OCI-LY7 (cell line): Measurements from ENCODE around the gene PARD3. TPM values are rescaled to one million over a fixed set of nuclear protein-coding genes. Genes with fewer than 3 reads are reported as not detected.

ENCODE experiments used
- BruUV-seq: library from RNA; stranded (reverse); fragments of 400-500 nt; replicated peaks from 2 replicates; lab custom pipeline; 2021; lab: Mats Ljungman, UMichigan
- CTCF ChIA-PET: fragments of 300-600 bp; sonication (Branson Sonifier 250); formaldehyde crosslinking; loops from one replicate; lab custom pipeline; 2022; ENCODE audit warnings: antibody characterized with exemption; ENCODE audit not compliant: unreplicated experiment; lab: Charles Lee
- POLR2A ChIA-PET: fragments of 300-600 bp; sonication (Branson Sonifier 250); formaldehyde crosslinking; loops from one replicate; lab custom pipeline; 2022; ENCODE audit warnings: antibody characterized with exemption; lab: Charles Lee
- DNase-seq: peaks from one replicate; pipeline ENCODE4 v3.0.0-alpha.2; 2015; ENCODE audit warnings: low spot score
- H2AFZ ChIP-seq: fragments of 200-600 bp; sonication (generic), shearing (Covaris generic); 2 replicates; pipeline ENCODE4 v1.6.1; 2014; ENCODE audit warnings: mild to moderate bottlenecking, antibody characterized with exemption, low read length, moderate library complexity
- H3K27ac ChIP-seq: fragments of 200-600 bp; sonication (generic); 2 replicates; pipeline ENCODE4 v1.5.1; 2014; ENCODE audit warnings: mixed run types, low read depth, mild to moderate bottlenecking, moderate library complexity, low read length, inconsistent platforms; ENCODE audit not compliant: poor library complexity, severe bottlenecking
- H3K36me3 ChIP-seq: fragments of 200-600 bp; sonication (generic); 2 replicates; pipeline ENCODE4 v1.6.1; 2014; ENCODE audit warnings: mild to moderate bottlenecking, antibody characterized with exemption, low read length, moderate library complexity, mixed read lengths; ENCODE audit not compliant: insufficient read depth
- H3K4me1 ChIP-seq: fragments of 200-600 bp; sonication (generic); 2 replicates; pipeline ENCODE4 v1.5.1; 2014; ENCODE audit warnings: mild to moderate bottlenecking, low read length; ENCODE audit not compliant: insufficient read depth, poor library complexity, severe bottlenecking
- H3K4me2 ChIP-seq: fragments of 200-600 bp; sonication (generic); 2 replicates; pipeline ENCODE4 v1.6.1; 2014; ENCODE audit warnings: mild to moderate bottlenecking, low read length
- H3K4me3 ChIP-seq: fragments of 200-600 bp; sonication (generic); 2 replicates; pipeline ENCODE4 v1.5.1; 2014; ENCODE audit warnings: mild to moderate bottlenecking, low read depth, low read length; ENCODE audit not compliant: poor library complexity, severe bottlenecking
- H3K79me2 ChIP-seq: fragments of 200-600 bp; sonication (generic); 2 replicates; pipeline ENCODE4 v1.6.1; 2016; ENCODE audit warnings: low read depth, mild to moderate bottlenecking, low read length, moderate library complexity, mixed read lengths; ENCODE audit not compliant: insufficient read depth
- H3K9me2 ChIP-seq: fragments of 200-600 bp; sonication (generic); 2 replicates; pipeline ENCODE4 v1.6.1; 2016; ENCODE audit warnings: mild to moderate bottlenecking, low read length, mixed read lengths; ENCODE audit not compliant: insufficient read depth
- H3K9me3 ChIP-seq: fragments of 200-600 bp; sonication (generic); 2 replicates; pipeline ENCODE4 v1.6.1; 2014; ENCODE audit warnings: mild to moderate bottlenecking, mixed run types, low read length, mixed read lengths
- H4K20me1 ChIP-seq: fragments of 200-600 bp; sonication (generic); 2 replicates; pipeline ENCODE4 v1.6.1; 2014; ENCODE audit warnings: mild to moderate bottlenecking, antibody characterized with exemption, low read length, moderate library complexity, mixed read lengths; ENCODE audit not compliant: insufficient read depth
- EZH2phosphoT487 ChIP-seq: fragments of 200-600 bp; sonication (generic); IDR thresholded peaks from 2 replicates; pipeline ENCODE4 v1.6.1; 2018; ENCODE audit warnings: low read depth, borderline replicate concordance, mild to moderate bottlenecking, mixed run types, antibody characterized with exemption, low read length, moderate library complexity, mixed read lengths
- intact Hi-C: fragments of 100-400 bp; cut with micrococcal nuclease; formaldehyde crosslinking; loops from one replicate; pipeline ENCODE4 v1.10.0; 2022; ENCODE audit not compliant: unreplicated experiment
- total RNA-seq, 2 experiments: library from RNA; depleted of rRNA in 1 of 2; stranded (reverse); fragments of >200 nt in 1 of 2; shearing (Covaris generic) in 1 of 2; gene quantifications; 2 replicates each; pipeline ENCODE4 v1.2.3, GENCODE V29; 2014 to 2022
- TF ChIP-seq, protein P1 (sequence below): fragments of 200-600 bp; sonication (generic); conservative IDR thresholded peaks from 2 replicates; pipeline ENCODE4 v1.5.1; 2014; ENCODE audit warnings: mild to moderate bottlenecking, antibody characterized with exemption, low read length, moderate library complexity, mixed read lengths

PARD3 gene
- total RNA-seq, 2 experiments from 2014 or later, result not detected

DNA sequence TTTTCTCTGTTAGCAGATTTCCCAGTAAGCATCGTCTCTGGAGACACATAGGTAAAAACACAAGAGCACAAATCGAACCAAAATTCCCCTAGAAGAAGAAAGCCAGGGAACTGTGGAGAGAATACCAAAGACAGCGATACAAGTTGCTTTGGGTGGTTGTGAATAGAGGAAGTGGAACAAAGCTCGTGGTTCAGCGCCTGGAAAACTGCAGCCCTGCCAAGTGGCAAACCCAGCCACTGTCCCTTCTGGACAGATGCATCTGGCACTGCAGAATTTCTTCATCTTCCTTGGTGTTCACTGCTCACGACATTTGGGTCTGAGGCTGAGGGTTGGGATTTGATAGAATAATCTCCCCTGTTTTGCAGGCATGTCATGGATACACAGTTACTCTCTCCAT is 733.8 kb downstream of the PARD3 start:
- Histone ChIP-seq H4K20me1 (no peaks in the 10 kb centered on the region), H3K4me3 (no peak overlapping the region), H3K4me2 (no peak overlapping the region), H3K36me3 (no peaks in the 10 kb centered on the region), H3K27ac (no peak overlapping the region), H2AFZ (no peak overlapping the region), H3K9me3 (no peaks in the 10 kb centered on the region), H3K4me1 (no peaks in the 10 kb centered on the region), H3K79me2 (no peaks in the 10 kb centered on the region), H3K9me2 (no peaks in the 10 kb centered on the region)
- TF ChIP-seq, protein P1, sequence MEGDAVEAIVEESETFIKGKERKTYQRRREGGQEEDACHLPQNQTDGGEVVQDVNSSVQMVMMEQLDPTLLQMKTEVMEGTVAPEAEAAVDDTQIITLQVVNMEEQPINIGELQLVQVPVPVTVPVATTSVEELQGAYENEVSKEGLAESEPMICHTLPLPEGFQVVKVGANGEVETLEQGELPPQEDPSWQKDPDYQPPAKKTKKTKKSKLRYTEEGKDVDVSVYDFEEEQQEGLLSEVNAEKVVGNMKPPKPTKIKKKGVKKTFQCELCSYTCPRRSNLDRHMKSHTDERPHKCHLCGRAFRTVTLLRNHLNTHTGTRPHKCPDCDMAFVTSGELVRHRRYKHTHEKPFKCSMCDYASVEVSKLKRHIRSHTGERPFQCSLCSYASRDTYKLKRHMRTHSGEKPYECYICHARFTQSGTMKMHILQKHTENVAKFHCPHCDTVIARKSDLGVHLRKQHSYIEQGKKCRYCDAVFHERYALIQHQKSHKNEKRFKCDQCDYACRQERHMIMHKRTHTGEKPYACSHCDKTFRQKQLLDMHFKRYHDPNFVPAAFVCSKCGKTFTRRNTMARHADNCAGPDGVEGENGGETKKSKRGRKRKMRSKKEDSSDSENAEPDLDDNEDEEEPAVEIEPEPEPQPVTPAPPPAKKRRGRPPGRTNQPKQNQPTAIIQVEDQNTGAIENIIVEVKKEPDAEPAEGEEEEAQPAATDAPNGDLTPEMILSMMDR, result no peak
- no peak for TF ChIP-seq EZH2phosphoT487
- DNase-seq, result no peak
- intact Hi-C loops, result no loop called here
- no TSS peak for BruUV-seq
- ChIA-PET POLR2A (no interaction called here), CTCF (no interaction called here)

DNA sequence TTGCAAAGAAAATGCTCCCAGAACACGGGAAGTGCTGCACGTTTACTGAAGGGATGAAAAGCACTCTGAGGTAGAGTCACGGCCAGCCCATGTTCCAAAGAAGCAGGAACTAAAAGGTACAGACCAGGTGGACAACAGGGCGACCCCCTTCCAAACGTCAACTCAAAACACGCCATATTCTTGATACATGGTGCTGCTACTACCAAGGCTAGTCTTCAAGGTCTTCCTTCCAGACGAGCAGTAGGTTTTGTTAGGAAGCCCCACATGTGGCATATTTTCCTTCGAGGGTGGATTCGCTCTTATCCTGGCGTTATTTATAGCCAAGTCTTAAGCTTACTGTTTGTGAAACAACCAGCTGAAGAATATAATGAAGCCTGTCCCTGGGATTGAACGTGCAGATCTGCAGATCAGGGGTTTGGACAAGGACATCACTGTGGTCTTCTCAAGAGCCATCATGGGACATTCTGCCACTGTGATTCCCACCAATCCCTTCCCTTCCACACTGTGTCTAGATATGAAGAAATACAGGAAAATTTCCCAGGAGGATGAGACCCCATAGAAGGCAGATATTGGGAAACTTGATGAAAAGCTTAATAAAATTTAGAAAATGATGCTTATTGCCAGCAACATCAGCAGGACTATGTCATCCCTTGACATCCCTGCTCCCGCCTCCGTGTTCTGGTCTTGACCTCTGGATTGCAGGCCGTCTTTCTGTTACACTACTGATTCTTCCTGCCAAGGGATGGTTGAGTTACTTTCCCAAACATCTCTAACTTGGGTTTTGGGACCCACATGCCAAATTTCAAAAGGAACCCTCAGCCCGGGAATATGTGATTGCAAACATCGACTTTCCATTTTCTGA is 734.4 kb downstream of the PARD3 start:
- Histone ChIP-seq H3K4me3 (no peak overlapping the region), H3K36me3 (no peaks in the 10 kb centered on the region), H3K9me2 (no peaks in the 10 kb centered on the region), H3K4me1 (no peaks in the 10 kb centered on the region), H2AFZ (no peak overlapping the region), H3K27ac (no peak overlapping the region), H4K20me1 (no peaks in the 10 kb centered on the region), H3K79me2 (no peaks in the 10 kb centered on the region), H3K4me2 (no peak overlapping the region), H3K9me3 (no peaks in the 10 kb centered on the region)
- intact Hi-C loops, result no loop called here
- no peak for DNase-seq
- TF ChIP-seq, protein P1, result no peak
- no peak for TF ChIP-seq EZH2phosphoT487
- BruUV-seq, result no TSS peak
- ChIA-PET CTCF (no interaction called here), POLR2A (no interaction called here)
